Stimulated activated CD4-positive, alpha-beta T cell treated with anti-CD3 and anti-CD28 coated beads, Interleukin-12 subunit alpha, Interleukin-12 subunit beta, amount 100 ng/mL, for 24 hours (primary cell): ENCODE measurements around the gene OR4D2.

ENCODE experiments used
- DNase-seq, 2 experiments: peaks; one replicate each; pipeline ENCODE4 v3.0.0-alpha.2; 2020; ENCODE audit warnings: low read depth in 2 of 2

Gene OR4D2

GRCh38 chr17:58210922-58211321, 44.1 kb downstream of the OR4D2 start:
- DNase-seq: no peak

DNA sequence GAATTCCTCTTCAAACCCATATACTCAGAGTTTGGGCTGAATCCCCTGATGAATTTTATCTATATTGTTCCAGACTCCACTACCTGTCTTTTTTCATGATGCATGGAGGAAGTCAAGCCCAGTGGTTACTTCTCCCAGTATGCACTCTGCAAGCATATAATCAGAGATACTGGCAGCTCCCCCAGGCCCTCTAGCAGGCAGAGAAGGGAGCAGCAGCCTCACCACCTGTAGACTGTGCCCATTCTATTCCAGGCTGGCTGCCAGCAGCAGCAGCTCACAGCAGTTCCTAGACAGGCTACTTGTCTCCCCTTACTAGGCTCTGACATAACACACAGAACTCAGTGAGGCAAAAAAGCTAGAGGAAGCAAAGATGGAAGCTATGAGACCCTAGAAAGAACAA, 48.9 kb downstream of the OR4D2 start:
- DNase-seq: no peak

DNA sequence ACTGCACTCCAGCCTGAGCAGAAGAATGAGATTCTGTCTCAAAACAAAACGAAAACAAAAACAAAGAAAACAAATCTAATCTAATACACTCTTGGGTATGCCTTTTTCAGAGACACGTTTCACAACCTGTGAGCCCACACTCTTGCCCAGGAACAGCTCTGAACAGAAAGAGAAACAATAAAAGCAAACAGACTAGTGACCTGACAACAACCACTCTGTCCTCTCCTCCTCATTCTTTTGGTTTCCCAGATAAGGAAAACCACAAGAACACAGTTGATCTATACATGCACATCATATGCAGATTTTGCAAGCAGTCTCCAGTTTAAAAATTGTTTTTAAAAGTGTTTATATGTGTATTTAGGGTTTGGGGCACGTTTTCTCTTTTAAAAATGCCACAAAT, 51.0 kb downstream of the OR4D2 start:
- DNase-seq: no peak

DNA sequence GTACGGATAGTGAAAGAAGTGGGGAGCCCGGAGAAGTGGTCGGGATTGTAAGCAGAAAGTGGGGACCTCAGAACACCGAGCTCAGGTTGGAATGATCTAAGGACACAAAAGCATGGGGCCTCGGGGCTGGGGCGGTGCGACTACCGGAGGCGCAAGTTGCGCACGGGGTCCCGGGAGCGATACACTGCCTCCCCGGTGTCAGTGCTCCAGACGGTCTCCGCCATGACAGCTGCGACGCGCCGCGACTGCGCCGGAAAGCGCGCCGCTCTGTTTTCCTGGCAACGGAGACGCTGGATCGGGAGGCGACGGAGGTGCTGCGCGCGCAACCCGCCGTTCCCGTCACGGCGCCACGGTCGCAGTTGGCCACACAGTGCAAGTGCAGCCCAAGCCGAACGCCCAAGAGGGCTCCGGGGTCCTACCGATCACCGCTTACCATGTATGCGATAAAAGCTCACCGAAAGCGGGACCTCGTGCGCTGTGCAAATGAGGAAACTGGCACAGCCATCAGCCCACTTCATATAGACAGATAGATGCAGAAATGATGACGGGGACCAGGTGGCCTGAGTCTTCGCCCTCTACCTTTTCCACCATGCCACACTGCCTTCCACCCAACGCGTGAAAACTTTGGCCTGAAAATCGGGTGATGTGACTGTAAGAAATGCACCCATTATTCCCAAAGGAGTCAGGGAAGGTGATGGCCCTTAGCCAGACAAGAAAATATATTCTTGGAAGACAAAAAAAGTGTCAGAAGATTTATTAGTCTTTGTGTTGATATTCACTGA, 52.4 kb downstream of the OR4D2 start, which contains the start of gene MKS1:
Gene MKS1, minus strand, starts transcription at position 249 of the 782 bp plus-strand sequence. Its CDS starts 25 bp downstream, at position 224.
- peak; percentile 91 to 93 for DNase-seq

GRCh38 chr17:58219789-58220183, 53.0 kb downstream of the OR4D2 start:
- DNase-seq: no peak
